ENCODE measurements around the gene MAP2K7.
"Not testable (repeated sequence)": the region's sequence is repeated elsewhere in the genome, so short reads cannot be mapped to it uniquely, and the experiment has no call there.

The MAP2K7 gene

GRCh38 chr19:7887408-7888144 lies 16.1 kb upstream of the MAP2K7 start:
- no peak for TF ChIP-seq CTCF (IDR thresholded peaks at IDR 0.05; ENCODE audit: low read depth, low read length)
- no peak for DNase-seq (ENCODE audit: low read depth in 2 of 2)
- H3K4me3 ChIP-seq (replicated peaks in 1 of 2; ENCODE audit: low read depth in 2 of 2, low read length in 2 of 2): no peak overlapping the region

GRCh38 chr19:7888145-7888825 lies 15.4 kb upstream of the MAP2K7 start, which contains the start of gene LRRC8E:
TSS of gene LRRC8E (plus strand) at chr19:7888510. CDS start at chr19:7895604, 7,094 bp downstream.
- peak; percentile 62 to 72 for DNase-seq (ENCODE audit: low read depth in 2 of 2)
- TF ChIP-seq CTCF (IDR thresholded peaks at IDR 0.05; ENCODE audit: low read depth, low read length): no peak
- peak within 1 kb of the TSS; percentile 59 to 71 for H3K4me3 ChIP-seq (replicated peaks in 1 of 2; ENCODE audit: low read depth in 2 of 2, low read length in 2 of 2)

GRCh38 chr19:7888826-7889217 lies 14.9 kb upstream of the MAP2K7 start:
- no peak for TF ChIP-seq CTCF (IDR thresholded peaks at IDR 0.05; ENCODE audit: low read depth, low read length)
- peak overlapping the region; percentile 59 to 71 for H3K4me3 ChIP-seq (replicated peaks in 1 of 2; ENCODE audit: low read depth in 2 of 2, low read length in 2 of 2)
- no peak for DNase-seq (ENCODE audit: low read depth in 2 of 2)

GRCh38 chr19:7893362-7894101 lies 10.1 kb upstream of the MAP2K7 start:
- peak; percentile 27 to 69 for DNase-seq (ENCODE audit: low read depth in 2 of 2)
- H3K4me3 ChIP-seq (replicated peaks in 1 of 2; ENCODE audit: low read depth in 2 of 2, low read length in 2 of 2): not testable (repeated sequence)

GRCh38 chr19:7894612-7895309 lies 8.9 kb upstream of the MAP2K7 start:
- DNase-seq (ENCODE audit: low read depth in 2 of 2): no peak
- no peak overlapping the region for H3K4me3 ChIP-seq (replicated peaks in 1 of 2; ENCODE audit: low read depth in 2 of 2, low read length in 2 of 2)
- no peak for TF ChIP-seq CTCF (IDR thresholded peaks at IDR 0.05; ENCODE audit: low read depth, low read length)

- no peak overlapping the region for H3K4me3 ChIP-seq (replicated peaks in 1 of 2; ENCODE audit: low read depth in 2 of 2, low read length in 2 of 2)
- DNase-seq (ENCODE audit: low read depth in 2 of 2): no peak
- no peak for TF ChIP-seq CTCF (IDR thresholded peaks at IDR 0.05; ENCODE audit: low read depth, low read length)
Observed at GRCh38 chr19:7895565-7895964, 8.1 kb upstream of the MAP2K7 start.
